Effector memory CD4-positive, alpha-beta T cell (primary cell): ENCODE measurements around the gene PSME3IP1.
"Not testable (repeated sequence)": the region's sequence is repeated elsewhere in the genome, so short reads cannot be mapped to it uniquely, and the experiment has no call there.

Experiments
- DNase-seq, 3 donors: peaks; one replicate each; pipeline ENCODE4 v3.0.0-alpha.2; 2020
- H3K27ac ChIP-seq: 2 replicates; pipeline ENCODE4 v1.7.0; 2013; ENCODE audit warnings: mild to moderate bottlenecking, low read length, moderate library complexity; ENCODE audit not compliant: insufficient read depth, poor library complexity, severe bottlenecking
- H3K27me3 ChIP-seq: replicated peaks from 2 replicates; pipeline ENCODE4 v1.7.0; 2013; ENCODE audit warnings: mild to moderate bottlenecking, low read length; ENCODE audit not compliant: insufficient read depth, control insufficient read depth, poor library complexity, severe bottlenecking
- H3K36me3 ChIP-seq: 2 replicates; pipeline ENCODE4 v1.7.0; 2013; ENCODE audit warnings: mild to moderate bottlenecking, low read length, moderate library complexity; ENCODE audit not compliant: control insufficient read depth, insufficient read depth
- H3K4me1 ChIP-seq: 2 replicates; pipeline ENCODE4 v1.7.0; 2013; ENCODE audit warnings: low read length, mild to moderate bottlenecking; ENCODE audit not compliant: control insufficient read depth, insufficient read depth, poor library complexity, severe bottlenecking
- H3K4me3 ChIP-seq: 2 replicates; pipeline ENCODE4 v1.7.0; 2013; ENCODE audit warnings: low read length, low read depth, mild to moderate bottlenecking; ENCODE audit not compliant: insufficient read depth, poor library complexity, severe bottlenecking
- H3K9me3 ChIP-seq: 2 replicates; pipeline ENCODE4 v1.7.0; 2013; ENCODE audit warnings: mild to moderate bottlenecking, low read length, moderate library complexity; ENCODE audit not compliant: control insufficient read depth

The PSME3IP1 gene

DNA sequence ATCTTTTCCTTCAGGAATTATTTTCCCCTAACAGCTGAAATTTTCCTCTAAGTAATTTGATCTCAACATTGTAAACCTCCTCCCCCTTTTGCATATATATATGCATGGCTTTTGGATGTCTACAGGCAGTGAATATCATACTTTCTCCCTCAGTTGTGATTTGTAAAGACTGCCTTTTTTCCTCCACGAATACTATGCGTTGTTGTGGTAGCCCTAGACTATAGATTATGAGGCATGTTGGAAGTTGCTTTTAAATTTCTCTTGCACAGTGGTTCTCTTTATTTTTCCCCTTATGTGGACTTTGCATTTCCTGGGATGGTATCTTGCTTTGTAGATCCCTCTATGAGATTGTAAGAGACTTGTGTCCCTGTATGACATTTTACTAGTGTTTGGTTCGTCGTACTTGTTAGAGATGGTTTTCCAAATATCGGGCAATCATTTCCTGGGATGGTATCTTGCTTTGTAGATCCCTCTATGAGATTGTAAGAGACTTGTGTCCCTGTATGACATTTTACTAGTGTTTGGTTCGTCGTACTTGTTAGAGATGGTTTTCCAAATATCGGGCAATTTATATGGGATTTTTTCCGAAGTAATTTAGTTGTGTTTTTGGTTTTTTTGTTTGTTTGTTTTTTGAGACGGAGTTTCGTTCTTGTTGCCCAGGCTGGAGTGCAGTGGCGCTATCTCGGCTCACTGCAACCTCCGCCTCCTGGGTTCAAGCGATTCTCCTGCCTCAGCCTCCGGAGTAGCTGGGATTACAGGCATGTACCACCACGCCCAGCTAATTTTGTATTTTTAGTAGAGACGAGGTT, 2.3 kb upstream of the PSME3IP1 start:
- H3K4me1 ChIP-seq, H3K9me3 ChIP-seq, H3K27me3 ChIP-seq, H3K36me3 ChIP-seq, DNase-seq: not testable (repeated sequence)
- Histone ChIP-seq H3K27ac (peak overlapping the region; percentile 92), H3K4me3 (peak overlapping the region; percentile 99)

DNA sequence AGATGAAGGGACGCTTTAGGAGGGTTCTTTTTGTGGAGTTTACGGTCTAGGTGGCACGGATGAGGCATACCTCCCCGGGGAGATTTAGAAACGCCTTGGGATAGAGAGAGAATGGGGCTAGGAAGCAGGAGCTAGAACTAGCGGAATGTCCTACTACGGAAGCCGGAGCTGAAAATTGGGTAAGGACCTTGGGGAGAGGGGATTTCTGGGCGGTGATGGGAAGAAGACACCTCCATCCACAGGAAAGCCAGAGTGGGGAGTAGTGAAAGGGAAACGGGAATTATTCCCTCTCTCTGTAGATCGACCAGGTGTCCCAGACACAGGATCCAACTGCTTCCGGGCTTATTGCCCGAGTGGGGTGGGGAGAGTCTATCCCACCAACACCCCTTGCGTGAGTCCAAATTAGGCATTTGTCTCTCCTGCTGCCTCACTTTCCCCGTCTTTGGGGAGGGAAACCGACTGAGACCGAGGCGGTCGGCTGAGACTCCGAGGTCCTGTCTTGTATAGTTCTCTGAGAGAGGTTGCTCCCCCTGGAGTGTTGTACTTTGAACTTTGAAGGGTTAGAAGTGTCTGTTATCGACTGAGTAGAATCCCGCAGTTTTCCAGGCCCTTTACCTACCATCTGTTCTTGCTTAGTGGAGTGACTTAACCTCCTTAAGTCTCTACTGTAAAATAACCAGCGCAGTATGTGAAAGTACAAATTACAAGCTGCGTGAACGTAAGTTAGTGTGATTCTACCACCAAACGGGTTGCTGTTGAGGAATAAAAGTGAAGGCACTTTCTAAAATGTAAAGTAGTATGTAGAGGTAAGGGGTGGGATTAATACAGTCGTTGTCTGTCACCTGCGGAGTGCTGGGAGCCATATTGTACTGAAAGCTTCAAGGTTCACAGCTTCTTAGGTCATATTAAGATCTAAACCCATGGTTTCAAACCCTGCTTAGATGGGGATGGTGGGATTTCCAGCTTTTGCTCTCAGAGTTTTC, 1.3 kb upstream of the PSME3IP1 start:
- DNase-seq = no peak
- H3K27ac ChIP-seq = peak overlapping the region; percentile 92
- peak overlapping the region; percentile 99 for H3K4me3 ChIP-seq
- no peaks in the 10 kb centered on the region for H3K9me3 ChIP-seq
- no peaks in the 10 kb centered on the region for H3K36me3 ChIP-seq
- H3K27me3 ChIP-seq = no peaks in the 10 kb centered on the region
- H3K4me1 ChIP-seq = peaks cover 9% of the 10 kb centered on the region

- Histone ChIP-seq H3K27me3 (no peaks in the 10 kb centered on the region), H3K36me3 (no peaks in the 10 kb centered on the region), H3K4me3 (peak overlapping the region; percentile 99), H3K9me3 (no peaks in the 10 kb centered on the region), H3K4me1 (peaks cover 9% of the 10 kb centered on the region), H3K27ac (peak overlapping the region; percentile 94)
- peak; percentile 22 to 34 (median 25) for DNase-seq
These were observed 344 bp downstream of the PSME3IP1 start for GRCh38 chr16:57185446-57185944.

- no peaks in the 10 kb centered on the region for H3K9me3 ChIP-seq
- H3K27ac ChIP-seq = peak overlapping the region; percentile 94
- DNase-seq = no peak
- no peaks in the 10 kb centered on the region for H3K36me3 ChIP-seq
- H3K27me3 ChIP-seq = no peaks in the 10 kb centered on the region
- H3K4me1 ChIP-seq = peaks cover 9% of the 10 kb centered on the region
- H3K4me3 ChIP-seq = peak overlapping the region; percentile 99
These were observed 873 bp downstream of the PSME3IP1 start for GRCh38 chr16:57184887-57185445.

DNA sequence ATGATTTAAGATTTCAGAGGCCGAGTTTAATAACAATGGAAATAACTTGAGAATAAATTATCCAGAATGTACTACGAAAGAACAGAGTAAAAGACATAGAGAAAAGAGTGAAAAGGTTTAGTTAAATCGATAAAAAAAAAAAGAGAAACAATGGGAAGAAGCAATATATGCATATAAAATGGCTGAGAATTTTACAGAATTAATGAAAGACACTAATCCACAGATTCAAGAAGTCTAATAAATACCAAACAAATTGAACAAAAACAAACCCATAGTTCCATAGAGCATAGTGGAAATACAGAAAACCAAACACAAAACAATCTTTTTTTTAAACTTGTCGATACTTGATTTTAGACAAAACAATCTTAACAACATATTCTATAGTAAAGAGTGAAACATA, 1.7 kb downstream of the PSME3IP1 start:
- H3K27me3 ChIP-seq = no peaks in the 10 kb centered on the region
- no peaks in the 10 kb centered on the region for H3K9me3 ChIP-seq
- no peak overlapping the region for H3K27ac ChIP-seq
- no peaks in the 10 kb centered on the region for H3K36me3 ChIP-seq
- H3K4me1 ChIP-seq = peaks cover 9% of the 10 kb centered on the region
- no peak for DNase-seq
- H3K4me3 ChIP-seq = no peak overlapping the region

DNA sequence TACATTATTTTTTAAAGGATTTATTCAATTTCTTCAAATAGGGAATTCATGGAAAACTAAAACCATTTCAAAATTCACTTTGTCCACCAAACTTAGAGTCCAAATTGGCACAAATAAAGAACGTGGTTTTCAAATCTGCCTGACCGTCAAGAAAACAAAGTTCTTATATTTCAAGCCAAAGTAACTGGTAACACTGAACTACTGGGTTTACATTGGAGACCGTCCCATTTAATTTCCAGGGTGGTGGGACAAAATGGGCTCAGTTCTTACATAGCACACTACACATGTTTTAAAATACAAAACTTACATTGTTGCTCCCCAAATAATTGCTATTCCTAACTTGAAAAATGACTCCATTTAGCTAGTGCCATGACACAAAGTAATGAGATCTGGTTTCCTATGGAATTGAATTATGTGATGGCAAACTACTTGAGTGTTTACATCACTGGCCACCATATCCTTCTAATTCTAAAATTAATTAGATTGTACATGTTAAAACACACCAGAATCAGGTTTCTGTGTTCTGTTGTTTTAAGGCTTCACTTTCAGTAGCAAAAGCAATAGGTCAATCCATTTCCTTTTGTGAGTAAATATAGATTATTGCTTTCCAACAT, 6.5 kb downstream of the PSME3IP1 start:
- Histone ChIP-seq H3K4me3 (no peak overlapping the region), H3K27ac (no peak overlapping the region), H3K36me3 (peaks cover 3% of the 10 kb centered on the region), H3K4me1 (no peaks in the 10 kb centered on the region), H3K27me3 (no peaks in the 10 kb centered on the region), H3K9me3 (no peaks in the 10 kb centered on the region)
- no peak for DNase-seq

DNA sequence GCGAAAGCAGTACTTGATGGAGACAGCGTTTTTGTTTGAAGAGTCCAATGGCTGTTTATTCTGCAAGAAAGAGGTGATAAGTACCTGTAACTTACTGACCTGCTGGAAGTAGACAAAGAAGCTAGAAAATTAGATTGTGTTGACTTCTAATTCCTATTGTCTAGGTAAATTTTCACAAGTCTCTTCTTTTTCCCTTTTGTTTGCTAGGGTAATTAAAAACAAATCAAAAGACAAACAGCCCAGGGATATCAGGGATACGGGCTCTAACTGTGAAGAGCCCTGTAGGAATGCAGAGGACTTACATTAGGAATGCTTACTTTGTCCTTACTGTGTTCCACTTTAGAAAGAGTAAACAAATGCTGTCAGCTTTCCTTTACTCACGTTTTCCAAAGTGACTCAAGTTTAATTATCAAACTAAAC, 7.0 kb downstream of the PSME3IP1 start:
- H3K36me3 ChIP-seq = peaks cover 3% of the 10 kb centered on the region
- H3K4me3 ChIP-seq = no peak overlapping the region
- no peaks in the 10 kb centered on the region for H3K9me3 ChIP-seq
- H3K27ac ChIP-seq = no peak overlapping the region
- no peaks in the 10 kb centered on the region for H3K27me3 ChIP-seq
- DNase-seq = no peak
- H3K4me1 ChIP-seq = no peaks in the 10 kb centered on the region

DNA sequence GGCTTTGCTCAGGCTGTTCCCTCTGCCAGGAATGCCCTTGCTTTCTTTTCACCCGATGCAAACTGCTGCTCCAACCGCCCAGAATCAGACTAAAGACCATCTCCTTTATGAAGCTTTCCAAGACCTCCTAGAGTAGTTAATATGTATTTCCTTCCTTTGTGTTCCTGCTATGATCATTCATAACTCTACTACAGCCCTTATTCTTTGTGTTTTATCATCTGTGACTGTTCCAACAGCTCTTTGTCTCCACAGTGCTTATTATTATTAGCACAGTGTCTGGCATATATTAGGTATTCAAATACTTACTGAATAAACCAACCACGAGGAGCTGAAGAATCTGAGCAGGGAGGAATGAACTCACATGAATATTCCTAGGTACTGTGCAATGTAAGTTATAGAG, 7.6 kb downstream of the PSME3IP1 start:
- no peak for DNase-seq
- no peak overlapping the region for H3K4me3 ChIP-seq
- H3K27me3 ChIP-seq = no peaks in the 10 kb centered on the region
- no peaks in the 10 kb centered on the region for H3K4me1 ChIP-seq
- no peak overlapping the region for H3K27ac ChIP-seq
- peaks cover 3% of the 10 kb centered on the region for H3K36me3 ChIP-seq
- no peaks in the 10 kb centered on the region for H3K9me3 ChIP-seq

- Histone ChIP-seq H3K27me3 (no peaks in the 10 kb centered on the region), H3K4me1 (no peaks in the 10 kb centered on the region), H3K27ac (no peak overlapping the region), H3K36me3 (peaks cover 20% of the 10 kb centered on the region), H3K4me3 (no peak overlapping the region), H3K9me3 (no peaks in the 10 kb centered on the region)
- DNase-seq = no peak
These were observed 9.9 kb downstream of the PSME3IP1 start for GRCh38 chr16:57175896-57176295.
